Hepatocyte (in vitro differentiated cells): ENCODE results near the gene GATA2. TPM values are rescaled to one million over a fixed set of nuclear protein-coding genes. Genes with fewer than 3 reads are reported as not detected.
A peak's percentile ranks its signal among the peaks of the same experiment; 100 is the strongest.

Experiments
- DNase-seq: peaks from one replicate; pipeline ENCODE4 v3.0.0-alpha.2; 2016; ENCODE audit warnings: low spot score
- H2AFZ ChIP-seq: fragments of 200-600 bp; sonication (generic); 2 replicates; pipeline ENCODE4 v1.6.0; 2016; ENCODE audit warnings: antibody characterized with exemption, mild to moderate bottlenecking
- H3K27ac ChIP-seq: fragments of 200-600 bp; sonication (generic); 2 replicates; pipeline ENCODE4 v1.5.1; 2016; ENCODE audit warnings: mild to moderate bottlenecking
- H3K27me3 ChIP-seq: fragments of 200-600 bp; sonication (generic); 2 replicates; pipeline ENCODE4 v1.6.1; 2016
- H3K36me3 ChIP-seq: fragments of 200-600 bp; sonication (generic); replicated peaks from 2 replicates; pipeline ENCODE4 v1.5.1; 2016; ENCODE audit warnings: low read depth; ENCODE audit not compliant: insufficient read depth
- H3K4me1 ChIP-seq: fragments of 200-600 bp; sonication (generic); 2 replicates; pipeline ENCODE4 v1.5.1; 2016; ENCODE audit warnings: mild to moderate bottlenecking, moderate library complexity; ENCODE audit not compliant: insufficient read depth
- H3K4me2 ChIP-seq: fragments of 200-600 bp; sonication (generic); 2 replicates; pipeline ENCODE4 v1.6.0; 2016
- H3K4me3 ChIP-seq: fragments of 200-600 bp; sonication (generic); 2 replicates; pipeline ENCODE4 v1.5.1; 2016; ENCODE audit warnings: mild to moderate bottlenecking
- H3K79me2 ChIP-seq: fragments of 200-600 bp; sonication (generic); 2 replicates; pipeline ENCODE4 v1.6.0; 2017; ENCODE audit warnings: mild to moderate bottlenecking
- H3K9me2 ChIP-seq: fragments of 200-600 bp; sonication (generic); replicated peaks from 2 replicates; pipeline ENCODE4 v1.6.0; 2017; ENCODE audit warnings: mild to moderate bottlenecking; ENCODE audit not compliant: insufficient read depth
- H3K9me3 ChIP-seq: fragments of 200-600 bp; sonication (generic); 2 replicates; pipeline ENCODE4 v1.5.1; 2016; ENCODE audit warnings: low read depth, mild to moderate bottlenecking
- H4K20me1 ChIP-seq: fragments of 200-600 bp; sonication (generic); 2 replicates; pipeline ENCODE4 v1.6.0; 2016; ENCODE audit warnings: mild to moderate bottlenecking; ENCODE audit not compliant: insufficient read depth, poor library complexity, severe bottlenecking
- EZH2 ChIP-seq: fragments of 200-600 bp; sonication (generic); IDR thresholded peaks from 2 replicates; pipeline ENCODE4 v1.6.1; 2016; ENCODE audit warnings: antibody characterized with exemption, mild to moderate bottlenecking, borderline replicate concordance
- EZH2phosphoT487 ChIP-seq: fragments of 200-600 bp; sonication (generic); IDR thresholded peaks from one replicate; pipeline ENCODE4 v1.6.1; 2018; ENCODE audit warnings: antibody characterized with exemption, mild to moderate bottlenecking, low read depth, moderate library complexity; ENCODE audit not compliant: unreplicated experiment, severe bottlenecking
- WGBS: methylation state at CpG from one replicate; pipeline ENCODE4 v1.1.6; 2016; ENCODE audit warnings: low lambda C conversion rate; ENCODE audit errors: missing lambda C conversion rate; 5-methylcytosine and 5-hydroxymethylcytosine counted together
- polyA plus RNA-seq: library from polyadenylated mRNA; unstranded; fragments of >200 nt; fragmentation: Nextera tagmentation; extraction: Ambion mirVana; gene quantifications from 2 replicates; pipeline ENCODE4 v1.2.1, GENCODE V29; 2016
- total RNA-seq: library from RNA; depleted of rRNA; stranded (reverse); fragments of >200 nt; gene quantifications from 2 replicates; pipeline ENCODE4 v1.2.3, GENCODE V29; 2014
- TF ChIP-seq, protein P1 (sequence below): fragments of 200-600 bp; sonication (generic); IDR thresholded peaks from 2 replicates; pipeline ENCODE4 v1.5.1; 2016; ENCODE audit warnings: antibody characterized with exemption, mild to moderate bottlenecking; ENCODE audit not compliant: poor library complexity

GATA2 gene
- total and polyA plus RNA-seq, 2 experiments from 2014 or later = 2.4 to 2.6 TPM

DNA sequence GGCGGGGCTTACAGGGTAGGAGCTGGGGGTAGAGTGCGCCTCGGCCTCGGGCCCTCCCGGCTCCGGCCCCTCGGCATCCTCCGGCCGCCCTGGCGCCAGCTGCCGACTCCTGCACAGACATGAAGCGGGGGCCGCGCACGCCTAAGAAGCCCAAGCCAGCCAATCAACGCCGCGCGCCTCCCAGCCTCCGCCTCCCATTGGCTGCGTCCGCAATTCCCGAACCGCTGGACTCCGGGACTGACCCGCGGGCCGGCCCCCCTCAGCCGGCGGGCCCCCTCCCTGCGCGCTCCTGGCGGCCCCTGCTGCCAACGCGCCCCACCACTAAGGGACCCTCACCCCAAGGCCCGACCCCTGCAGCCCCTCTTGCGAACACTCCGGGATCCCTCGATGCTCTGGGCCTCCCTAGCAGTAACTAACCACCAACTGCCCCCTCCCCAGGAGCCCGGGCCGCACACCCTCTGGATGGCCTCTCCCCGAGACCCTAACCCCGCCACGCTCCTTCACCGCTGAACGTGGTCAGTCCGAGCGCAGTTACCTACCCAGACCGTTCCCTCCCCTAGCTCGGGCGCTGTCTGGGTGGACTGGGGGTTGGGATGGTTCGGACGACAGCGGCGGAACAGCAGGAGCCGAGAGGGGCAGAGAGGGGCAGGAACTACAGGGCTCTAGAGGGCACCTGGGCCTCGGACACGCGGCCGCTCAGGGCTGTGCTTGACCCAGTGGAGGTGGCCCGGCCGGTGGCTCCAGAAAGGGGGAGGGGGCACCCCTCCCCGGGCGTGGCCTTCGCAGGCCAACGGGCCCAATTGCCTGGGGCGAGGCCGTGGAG is 5.0 kb downstream of the GATA2 start:
- 5% methylated on average over 50 of the region's 68 CpGs for WGBS

GRCh38 chr3:128487538-128487812 is 5.5 kb downstream of the GATA2 start:
- DNase-seq = no peak
- no peak overlapping the region for H3K27ac ChIP-seq
- H3K4me2 ChIP-seq = peak overlapping the region; percentile 95
- TF ChIP-seq EZH2 (no peak), EZH2phosphoT487 (peak; percentile 80)
- no peaks in the 10 kb centered on the region for H3K36me3 ChIP-seq
- no peaks in the 10 kb centered on the region for H3K9me2 ChIP-seq
- under 1% methylated on average over 13 of the region's 18 CpGs for WGBS
- H3K4me1 ChIP-seq = peaks cover 51% of the 10 kb centered on the region
- H2AFZ ChIP-seq = peak overlapping the region; percentile 0
- H3K79me2 ChIP-seq = no peaks in the 10 kb centered on the region
- H3K27me3 ChIP-seq = peaks cover 95% of the 10 kb centered on the region
- H3K4me3 ChIP-seq = peak overlapping the region; percentile 34
- no peaks in the 10 kb centered on the region for H3K9me3 ChIP-seq
- no peaks in the 10 kb centered on the region for H4K20me1 ChIP-seq

More for the DNA sequence above, 5.0 kb downstream of the GATA2 start:
- H3K27me3 ChIP-seq = peaks cover 96% of the 10 kb centered on the region
- TF ChIP-seq, protein P1, sequence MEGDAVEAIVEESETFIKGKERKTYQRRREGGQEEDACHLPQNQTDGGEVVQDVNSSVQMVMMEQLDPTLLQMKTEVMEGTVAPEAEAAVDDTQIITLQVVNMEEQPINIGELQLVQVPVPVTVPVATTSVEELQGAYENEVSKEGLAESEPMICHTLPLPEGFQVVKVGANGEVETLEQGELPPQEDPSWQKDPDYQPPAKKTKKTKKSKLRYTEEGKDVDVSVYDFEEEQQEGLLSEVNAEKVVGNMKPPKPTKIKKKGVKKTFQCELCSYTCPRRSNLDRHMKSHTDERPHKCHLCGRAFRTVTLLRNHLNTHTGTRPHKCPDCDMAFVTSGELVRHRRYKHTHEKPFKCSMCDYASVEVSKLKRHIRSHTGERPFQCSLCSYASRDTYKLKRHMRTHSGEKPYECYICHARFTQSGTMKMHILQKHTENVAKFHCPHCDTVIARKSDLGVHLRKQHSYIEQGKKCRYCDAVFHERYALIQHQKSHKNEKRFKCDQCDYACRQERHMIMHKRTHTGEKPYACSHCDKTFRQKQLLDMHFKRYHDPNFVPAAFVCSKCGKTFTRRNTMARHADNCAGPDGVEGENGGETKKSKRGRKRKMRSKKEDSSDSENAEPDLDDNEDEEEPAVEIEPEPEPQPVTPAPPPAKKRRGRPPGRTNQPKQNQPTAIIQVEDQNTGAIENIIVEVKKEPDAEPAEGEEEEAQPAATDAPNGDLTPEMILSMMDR = no peak
- TF ChIP-seq EZH2 = no peak
- no peak for TF ChIP-seq EZH2phosphoT487
- peak; percentile 85 for DNase-seq
- H4K20me1 ChIP-seq = no peaks in the 10 kb centered on the region
- no peak overlapping the region for H3K27ac ChIP-seq
- H3K36me3 ChIP-seq = no peaks in the 10 kb centered on the region
- H3K4me1 ChIP-seq = peaks cover 51% of the 10 kb centered on the region
- H3K4me2 ChIP-seq = peak overlapping the region; percentile 95
- H3K9me3 ChIP-seq = no peaks in the 10 kb centered on the region
- H3K9me2 ChIP-seq = no peaks in the 10 kb centered on the region
- peak overlapping the region; percentile 34 for H3K4me3 ChIP-seq
- peak overlapping the region; percentile 0 for H2AFZ ChIP-seq
- H3K79me2 ChIP-seq = no peaks in the 10 kb centered on the region

DNA sequence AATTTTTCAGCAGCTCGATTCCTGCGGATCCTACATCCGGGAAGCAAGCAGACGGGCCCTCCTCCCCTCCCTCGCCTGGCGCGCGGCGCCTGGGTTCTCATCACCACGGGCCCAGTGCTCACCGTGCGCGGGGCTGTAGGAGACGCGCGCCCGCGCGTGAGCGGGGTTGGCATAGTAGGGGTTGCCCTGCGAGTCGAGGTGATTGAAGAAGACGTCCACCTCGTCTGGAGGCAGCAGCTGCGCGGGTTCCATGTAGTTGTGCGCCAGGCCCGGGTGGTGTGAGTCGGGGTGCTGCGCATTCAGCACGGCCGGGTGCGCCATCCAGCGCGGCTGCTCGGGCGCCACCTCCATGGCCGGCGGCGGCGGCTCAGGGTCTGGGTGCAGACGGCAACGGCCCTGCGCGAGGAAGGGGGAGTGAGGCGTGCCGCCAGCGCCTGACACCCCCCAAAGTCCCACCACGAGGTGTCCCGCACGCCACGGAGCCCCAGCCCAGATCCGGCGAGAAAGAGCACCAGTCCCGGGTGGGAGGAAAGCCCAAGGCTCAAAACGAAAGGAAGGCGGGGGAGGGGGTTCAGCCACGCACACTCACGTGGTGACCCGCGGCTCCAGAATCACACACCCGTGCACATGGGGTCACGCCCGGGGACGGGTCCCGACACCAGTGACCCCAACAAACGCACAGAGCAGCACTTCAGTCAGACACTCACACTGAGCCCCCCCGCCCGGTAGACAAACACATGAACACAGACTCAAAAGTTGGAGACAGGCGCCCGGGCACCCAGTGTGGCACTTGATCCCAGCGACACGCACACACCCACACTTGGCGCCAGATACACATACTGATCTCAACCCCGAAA is 6.1 kb downstream of the GATA2 start:
- TF ChIP-seq EZH2phosphoT487 (peak; percentile 23), EZH2 (peak; percentile 96)
- TF ChIP-seq, protein P1 = peak; percentile 3
- 3% methylated on average over 67 of the region's 75 CpGs for WGBS
- DNase-seq = no peak
- no peaks in the 10 kb centered on the region for H3K36me3 ChIP-seq
- H3K4me2 ChIP-seq = peak overlapping the region; percentile 95
- H3K9me2 ChIP-seq = no peaks in the 10 kb centered on the region
- H3K27ac ChIP-seq = no peak overlapping the region
- H3K27me3 ChIP-seq = peaks cover 94% of the 10 kb centered on the region
- H3K4me3 ChIP-seq = peak overlapping the region; percentile 3
- H3K4me1 ChIP-seq = peaks cover 50% of the 10 kb centered on the region
- no peaks in the 10 kb centered on the region for H4K20me1 ChIP-seq
- peak overlapping the region; percentile 0 for H2AFZ ChIP-seq
- H3K79me2 ChIP-seq = no peaks in the 10 kb centered on the region
- no peaks in the 10 kb centered on the region for H3K9me3 ChIP-seq
